Fibroblast of peridontal ligament (primary cell): ENCODE measurements around the gene SYT15.
A peak's percentile ranks its signal among the peaks of the same experiment; 100 is the strongest.
"Not testable (repeated sequence)": the region's sequence is repeated elsewhere in the genome, so short reads cannot be mapped to it uniquely, and the experiment has no call there.

Source experiments
- DNase-seq: peaks from one replicate; pipeline ENCODE4 v3.0.0-alpha.2; 2010; ENCODE audit errors: extremely low read depth

The SYT15 gene

GRCh38 chr10:46588221-46588620, 9.3 kb downstream of the SYT15 start:
- not testable (repeated sequence) for DNase-seq

- not testable (repeated sequence) for DNase-seq
Observed at GRCh38 chr10:46589589-46589988, 10.7 kb downstream of the SYT15 start.

- not testable (repeated sequence) for DNase-seq
Observed at GRCh38 chr10:46591053-46591452, 12.1 kb downstream of the SYT15 start.

GRCh38 chr10:46593307-46593706, 14.4 kb downstream of the SYT15 start:
- DNase-seq: not testable (repeated sequence)

GRCh38 chr10:46594453-46595063, 15.6 kb downstream of the SYT15 start:
- not testable (repeated sequence) for DNase-seq

- peak; percentile 8 for DNase-seq
Observed at GRCh38 chr10:46596570-46596969, 17.6 kb downstream of the SYT15 start.

- DNase-seq: not testable (repeated sequence)
Observed at GRCh38 chr10:46597616-46598246, 18.8 kb downstream of the SYT15 start.

- not testable (repeated sequence) for DNase-seq
Observed at GRCh38 chr10:46600516-46600915, 21.6 kb downstream of the SYT15 start.

GRCh38 chr10:46615540-46615939, 36.6 kb downstream of the SYT15 start:
- not testable (repeated sequence) for DNase-seq

GRCh38 chr10:46616227-46616626, 37.3 kb downstream of the SYT15 start:
- not testable (repeated sequence) for DNase-seq

GRCh38 chr10:46617134-46617533, 38.2 kb downstream of the SYT15 start:
- DNase-seq: not testable (repeated sequence)

GRCh38 chr10:46617913-46618312, 39.0 kb downstream of the SYT15 start:
- DNase-seq: not testable (repeated sequence)

- not testable (repeated sequence) for DNase-seq
Observed at GRCh38 chr10:46623899-46624654, 45.1 kb downstream of the SYT15 start.

- DNase-seq: not testable (repeated sequence)
Observed at GRCh38 chr10:46629805-46630204, 50.9 kb downstream of the SYT15 start.

- not testable (repeated sequence) for DNase-seq
Observed at GRCh38 chr10:46630816-46631215, 51.9 kb downstream of the SYT15 start.

- not testable (repeated sequence) for DNase-seq
Observed at GRCh38 chr10:46631683-46632082, 52.8 kb downstream of the SYT15 start.

GRCh38 chr10:46634698-46635097, 55.8 kb downstream of the SYT15 start:
- not testable (repeated sequence) for DNase-seq

- DNase-seq: not testable (repeated sequence)
Observed at GRCh38 chr10:46635364-46635959, 56.5 kb downstream of the SYT15 start.

GRCh38 chr10:46640005-46640404, 61.1 kb downstream of the SYT15 start:
- not testable (repeated sequence) for DNase-seq
